HepG2 (cell line): ENCODE data around the gene FAM174C. TPM values are rescaled to one million over a fixed set of nuclear protein-coding genes. Genes with fewer than 3 reads are reported as not detected.
A peak's percentile ranks its signal among the peaks of the same experiment; 100 is the strongest.

Experiments
- GFI1 ChIP-seq: sonication (generic); formaldehyde crosslinking; IDR thresholded peaks from 2 replicates; pipeline ENCODE4 v1.5.0; 2020; ENCODE audit warnings: missing genetic modification reagents, mild to moderate bottlenecking, borderline replicate concordance
- GRHL1 ChIP-seq: sonication (generic); formaldehyde crosslinking; conservative IDR thresholded peaks from 2 replicates; pipeline ENCODE4 v1.8.0; 2022; ENCODE audit warnings: missing genetic modification reagents
- HES4 ChIP-seq: sonication (generic); formaldehyde crosslinking; IDR thresholded peaks from 2 replicates; pipeline ENCODE4 v1.9.0; 2021; ENCODE audit warnings: mild to moderate bottlenecking, missing genetic modification reagents, borderline replicate concordance
- KAT8 ChIP-seq: IDR thresholded peaks from 2 replicates; pipeline ENCODE4 v1.6.1; 2016; ENCODE audit warnings: missing genetic modification reagents, missing compliant biosample characterization
- KLF13 ChIP-seq: sonication (generic); formaldehyde crosslinking; IDR thresholded peaks from 2 replicates; pipeline ENCODE4 v1.4.0; 2020; ENCODE audit warnings: mild to moderate bottlenecking, missing genetic modification reagents
- PRPF4 ChIP-seq: fragments of 200-400 bp; formaldehyde crosslinking; IDR thresholded peaks from 2 replicates; pipeline ENCODE4 v1.6.1; 2016; ENCODE audit warnings: low read length, low read depth; ENCODE audit not compliant: poor library complexity, severe bottlenecking
- RBFOX2 ChIP-seq: fragments of 200-400 bp; formaldehyde crosslinking; IDR thresholded peaks from 2 replicates; pipeline ENCODE4 v1.6.1; 2017; ENCODE audit warnings: low read depth, mild to moderate bottlenecking, low read length
- RFXAP ChIP-seq: sonication (generic); formaldehyde crosslinking; IDR thresholded peaks from 2 replicates; pipeline ENCODE4 v1.4.0; 2020; ENCODE audit warnings: missing genetic modification reagents, borderline replicate concordance
- TRAFD1 ChIP-seq: sonication (generic); formaldehyde crosslinking; IDR thresholded peaks from 2 replicates; pipeline ENCODE4 v1.5.1; 2020; ENCODE audit warnings: missing genetic modification reagents, mild to moderate bottlenecking, borderline replicate concordance
- ZNF232 ChIP-seq: sonication (generic); formaldehyde crosslinking; IDR thresholded peaks from 2 replicates; pipeline ENCODE4 v1.4.0; 2020; ENCODE audit warnings: missing genetic modification reagents, borderline replicate concordance
- ZNF296 ChIP-seq: sonication (generic); formaldehyde crosslinking; conservative IDR thresholded peaks from 2 replicates; pipeline ENCODE4 v1.5.0; 2020; ENCODE audit warnings: mild to moderate bottlenecking, missing genetic modification reagents
- ZNF75D ChIP-seq: sonication (generic); formaldehyde crosslinking; IDR thresholded peaks from 2 replicates; pipeline ENCODE4 v1.8.1; 2023; ENCODE audit warnings: missing genetic modification reagents, mild to moderate bottlenecking, borderline replicate concordance
- ZNF83 ChIP-seq: sonication (generic); formaldehyde crosslinking; IDR thresholded peaks from 2 replicates; pipeline ENCODE4 v1.4.0; 2020; ENCODE audit warnings: missing genetic modification reagents, mild to moderate bottlenecking, borderline replicate concordance
- ZNF879 ChIP-seq: sonication (generic); formaldehyde crosslinking; IDR thresholded peaks from 2 replicates; pipeline ENCODE4 v1.8.1; 2023; ENCODE audit warnings: missing genetic modification reagents
- polyA plus RNA-seq, 8 experiments: library from polyadenylated mRNA; depleted of rRNA in 3 of 8; stranded (reverse) in 7 of 8; unstranded in 1 of 8; fragments of >200 nt; fragmentation: Illumina TruSeq in 4 of 8; extraction: Trizol in 4 of 8; gene quantifications; 2 replicates each; pipeline versions ENCODE4 v1.2.1 to v1.2.3, GENCODE V29; 2011 to 2016; ENCODE audit warnings: low read depth in 4 of 8, missing spikeins in 1 of 8, mixed read lengths in 1 of 8; ENCODE audit not compliant: insufficient read depth in 1 of 8
- total RNA-seq, 5 experiments: library from RNA; depleted of rRNA; stranded (reverse); fragments of >200 nt; fragmentation: Illumina TruSeq; extraction: Trizol; gene quantifications; 2 replicates each; pipeline ENCODE4 v1.2.3, GENCODE V29; 2016; ENCODE audit warnings: low read depth in 1 of 5
- TF ChIP-seq, protein P1 (sequence below): sonication (generic); formaldehyde crosslinking; IDR thresholded peaks from 2 replicates; pipeline ENCODE4 v1.8.1; 2023; ENCODE audit warnings: mild to moderate bottlenecking, missing genetic modification reagents

FAM174C gene
- total and polyA plus RNA-seq, 2 of the 13 experiments (the other 11 are each of a cell fraction or from before 2014, with no cell fraction given), result 19.5 to 31.3 TPM

DNA sequence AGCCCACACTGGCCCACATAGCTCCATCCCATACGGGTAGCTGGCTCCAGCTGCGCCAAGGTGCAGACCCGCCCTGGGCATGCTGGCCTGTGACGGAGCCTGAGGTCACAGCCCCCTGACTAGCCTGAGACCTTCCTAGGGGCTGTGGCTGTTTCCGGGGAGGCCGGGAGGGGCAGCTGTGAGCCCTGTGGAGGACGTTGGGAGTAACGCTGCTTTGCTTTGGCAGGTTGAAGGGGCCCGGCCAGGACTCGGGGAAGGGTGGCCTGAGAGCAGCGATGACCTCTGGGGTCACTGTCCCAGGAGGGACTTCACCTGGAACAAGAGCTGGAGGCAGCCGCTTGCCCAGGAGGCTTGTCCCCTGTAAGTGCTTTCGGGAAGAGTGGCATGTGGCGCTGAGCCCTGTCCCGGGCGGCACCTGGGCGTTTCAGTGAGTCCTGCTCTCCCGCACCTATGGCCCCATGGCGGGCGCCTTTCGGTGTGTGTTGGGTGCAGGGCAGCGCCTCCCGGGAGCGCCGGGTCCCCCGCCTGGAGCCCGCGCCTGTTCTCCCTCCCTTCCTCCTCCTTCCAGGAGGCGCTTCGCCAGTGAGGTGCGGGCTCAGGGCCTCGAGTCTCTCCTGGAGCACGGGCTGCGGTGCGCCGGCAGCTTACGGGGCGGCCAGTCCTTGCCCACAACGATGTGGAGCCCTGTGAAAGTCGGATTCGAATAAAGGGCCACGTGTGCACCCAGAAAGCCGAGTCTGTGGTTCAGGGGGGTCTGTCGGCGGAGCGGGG lies 1.1 kb upstream of the FAM174C start (continued):
- TF ChIP-seq GRHL1 (CRISPR knock-in tag), result no peak
- 0 out of 2 replicates have a peak, but pooled peaks have one; percentile 71 for TF ChIP-seq ZNF75D (CRISPR knock-in tag)
- no peak for TF ChIP-seq ZNF879
- peak; percentile 52; the same call in 1 of the 2 replicates for TF ChIP-seq HES4
- TF ChIP-seq, protein P1, sequence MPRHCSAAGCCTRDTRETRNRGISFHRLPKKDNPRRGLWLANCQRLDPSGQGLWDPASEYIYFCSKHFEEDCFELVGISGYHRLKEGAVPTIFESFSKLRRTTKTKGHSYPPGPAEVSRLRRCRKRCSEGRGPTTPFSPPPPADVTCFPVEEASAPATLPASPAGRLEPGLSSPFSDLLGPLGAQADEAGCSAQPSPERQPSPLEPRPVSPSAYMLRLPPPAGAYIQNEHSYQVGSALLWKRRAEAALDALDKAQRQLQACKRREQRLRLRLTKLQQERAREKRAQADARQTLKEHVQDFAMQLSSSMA (CRISPR knock-in tag), result no peak
- TF ChIP-seq RBFOX2, result no peak; the same call in 1 of the 2 replicates
- no peak for TF ChIP-seq ZNF296 (CRISPR knock-in tag)
- TF ChIP-seq PRPF4, result peak; percentile 49
- no peak for TF ChIP-seq KAT8 (CRISPR knock-in tag)
- no peak for TF ChIP-seq ZNF232 (CRISPR knock-in tag)
- no peak for TF ChIP-seq ZNF83 (CRISPR knock-in tag)
- no peak for TF ChIP-seq GFI1 (CRISPR knock-in tag)
- TF ChIP-seq KLF13 (CRISPR knock-in tag), result no peak
- no peak for TF ChIP-seq RFXAP (CRISPR knock-in tag)
- no peak for TF ChIP-seq TRAFD1 (CRISPR knock-in tag)
